ENCODE data around the gene ERBIN. TPM values are rescaled to one million over a fixed set of nuclear protein-coding genes. Genes with fewer than 3 reads are reported as not detected.
A peak's percentile ranks its signal among the peaks of the same experiment; 100 is the strongest.

ERBIN gene
- total and polyA plus RNA-seq, 2 of the 8 experiments (the other 6 are each of a cell fraction or from before 2014, with no cell fraction given): 7.7 to 33.2 TPM

DNA sequence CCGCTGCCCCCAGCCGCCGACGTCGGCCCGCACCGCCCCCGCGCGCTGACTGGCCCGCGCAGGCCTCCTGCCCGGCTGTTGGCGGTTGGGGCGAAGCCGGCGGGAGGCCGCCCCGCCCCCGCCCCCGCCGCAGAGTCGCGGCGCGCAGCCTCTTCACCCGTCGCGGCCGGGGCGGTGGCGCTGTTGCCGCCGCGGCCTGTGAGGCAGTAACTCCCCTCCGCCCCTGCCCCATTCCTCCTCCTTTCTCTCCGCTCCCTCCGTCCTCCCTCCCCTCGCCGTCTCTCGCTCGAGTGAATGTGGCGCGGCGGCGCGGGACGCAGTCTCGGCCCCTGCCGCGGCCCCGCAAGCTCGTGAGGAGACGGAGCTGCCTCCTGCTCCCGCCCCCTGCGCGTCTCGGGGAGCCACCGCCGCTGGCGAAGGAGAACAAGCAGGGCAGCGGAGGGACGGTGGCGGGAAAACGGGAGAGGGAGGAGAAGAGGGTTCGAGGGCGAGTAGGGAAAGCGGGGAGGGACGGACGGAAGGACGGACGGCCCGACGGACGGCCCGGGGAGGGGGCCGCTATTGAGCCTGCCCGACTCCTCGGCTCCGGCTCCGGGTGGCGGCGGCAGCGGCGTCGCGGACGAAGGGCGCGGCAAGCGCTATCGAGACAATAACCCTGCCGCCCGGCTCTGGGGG is 637 bp upstream of the ERBIN start (continued):
- TF ChIP-seq, protein P1, sequence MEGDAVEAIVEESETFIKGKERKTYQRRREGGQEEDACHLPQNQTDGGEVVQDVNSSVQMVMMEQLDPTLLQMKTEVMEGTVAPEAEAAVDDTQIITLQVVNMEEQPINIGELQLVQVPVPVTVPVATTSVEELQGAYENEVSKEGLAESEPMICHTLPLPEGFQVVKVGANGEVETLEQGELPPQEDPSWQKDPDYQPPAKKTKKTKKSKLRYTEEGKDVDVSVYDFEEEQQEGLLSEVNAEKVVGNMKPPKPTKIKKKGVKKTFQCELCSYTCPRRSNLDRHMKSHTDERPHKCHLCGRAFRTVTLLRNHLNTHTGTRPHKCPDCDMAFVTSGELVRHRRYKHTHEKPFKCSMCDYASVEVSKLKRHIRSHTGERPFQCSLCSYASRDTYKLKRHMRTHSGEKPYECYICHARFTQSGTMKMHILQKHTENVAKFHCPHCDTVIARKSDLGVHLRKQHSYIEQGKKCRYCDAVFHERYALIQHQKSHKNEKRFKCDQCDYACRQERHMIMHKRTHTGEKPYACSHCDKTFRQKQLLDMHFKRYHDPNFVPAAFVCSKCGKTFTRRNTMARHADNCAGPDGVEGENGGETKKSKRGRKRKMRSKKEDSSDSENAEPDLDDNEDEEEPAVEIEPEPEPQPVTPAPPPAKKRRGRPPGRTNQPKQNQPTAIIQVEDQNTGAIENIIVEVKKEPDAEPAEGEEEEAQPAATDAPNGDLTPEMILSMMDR (IDR thresholded peaks at IDR 0.05; ENCODE audit: control extremely low read depth in 1 of 3, insufficient read depth in 1 of 3, low read depth in 1 of 3, low read length in 3 of 3): peak; percentile 25 to 59 (median 31); a peak in 2 of 4 replicates
- peak; percentile 55 to 67 for TF ChIP-seq POLR2A (IDR thresholded peaks at IDR 0.05; ENCODE audit: control extremely low read depth in 1 of 2, low read depth in 2 of 2, low read length in 2 of 2)
